NCI-H2227 (cell line): ENCODE measurements around the gene SLC5A6.

Experiments
- DNase-seq: peaks from one replicate; lab custom pipeline; 2025; ENCODE audit not compliant: unreplicated experiment; lab: John Stamatoyannopoulos, UW

Gene SLC5A6

DNA sequence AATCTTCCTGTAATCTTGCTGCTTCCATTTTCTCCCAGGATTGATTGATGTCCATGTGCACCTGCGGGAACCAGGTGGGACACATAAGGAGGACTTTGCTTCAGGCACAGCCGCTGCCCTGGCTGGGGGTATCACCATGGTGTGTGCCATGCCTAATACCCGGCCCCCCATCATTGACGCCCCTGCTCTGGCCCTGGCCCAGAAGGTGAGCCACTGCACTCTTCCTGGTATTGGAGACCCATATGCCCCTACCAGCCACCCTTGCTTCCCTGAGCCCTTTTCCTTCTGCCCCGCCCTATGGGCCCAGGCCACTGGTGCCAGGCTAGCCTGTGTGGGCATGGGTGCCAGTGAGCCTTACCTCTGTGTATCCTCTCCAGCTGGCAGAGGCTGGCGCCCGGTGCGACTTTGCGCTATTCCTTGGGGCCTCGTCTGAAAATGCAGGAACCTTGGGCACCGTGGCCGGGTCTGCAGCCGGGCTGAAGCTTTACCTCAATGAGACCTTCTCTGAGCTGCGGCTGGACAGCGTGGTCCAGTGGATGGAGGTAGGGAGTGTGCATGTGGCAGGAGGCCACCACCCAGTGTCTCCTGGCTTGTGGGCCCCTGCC, 25.4 kb upstream of the SLC5A6 start:
- DNase-seq: no peak

DNA sequence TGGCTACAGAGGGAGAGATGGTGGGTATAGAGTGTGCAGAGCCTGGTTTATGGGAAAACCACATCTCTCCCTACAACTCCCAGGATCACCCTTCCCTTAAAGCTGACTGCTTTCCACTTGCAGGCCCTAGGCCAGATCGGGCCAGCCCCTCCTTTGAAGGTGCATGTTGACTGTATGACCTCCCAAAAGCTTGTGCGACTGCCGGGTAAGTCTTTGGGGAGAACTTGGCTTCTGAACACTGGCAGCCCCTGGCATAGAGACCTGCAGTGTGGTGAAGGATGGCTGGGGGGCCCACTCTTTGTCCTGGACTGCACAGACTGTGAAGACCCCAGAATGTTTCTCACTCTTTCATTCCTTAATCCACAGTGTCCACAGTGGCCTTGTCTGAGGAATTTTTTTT, 24.6 kb upstream of the SLC5A6 start:
- DNase-seq: no peak

DNA sequence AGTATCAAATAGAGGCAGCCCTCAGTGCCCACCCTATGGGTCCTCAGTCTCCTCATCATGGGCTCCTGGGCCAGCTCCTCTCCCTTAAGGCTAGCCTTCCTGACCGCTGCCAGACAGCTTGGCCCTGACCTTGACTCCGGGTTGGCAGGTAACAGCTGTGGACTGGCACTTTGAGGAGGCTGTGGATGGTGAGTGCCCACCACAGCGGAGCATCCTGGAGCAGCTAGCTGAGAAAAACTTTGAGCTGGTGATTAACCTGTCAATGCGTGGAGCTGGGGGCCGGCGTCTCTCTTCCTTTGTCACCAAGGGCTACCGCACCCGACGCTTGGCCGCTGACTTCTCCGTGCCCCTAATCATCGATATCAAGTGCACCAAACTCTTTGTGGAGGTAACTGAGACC, 24.1 kb upstream of the SLC5A6 start:
- DNase-seq: no peak

DNA sequence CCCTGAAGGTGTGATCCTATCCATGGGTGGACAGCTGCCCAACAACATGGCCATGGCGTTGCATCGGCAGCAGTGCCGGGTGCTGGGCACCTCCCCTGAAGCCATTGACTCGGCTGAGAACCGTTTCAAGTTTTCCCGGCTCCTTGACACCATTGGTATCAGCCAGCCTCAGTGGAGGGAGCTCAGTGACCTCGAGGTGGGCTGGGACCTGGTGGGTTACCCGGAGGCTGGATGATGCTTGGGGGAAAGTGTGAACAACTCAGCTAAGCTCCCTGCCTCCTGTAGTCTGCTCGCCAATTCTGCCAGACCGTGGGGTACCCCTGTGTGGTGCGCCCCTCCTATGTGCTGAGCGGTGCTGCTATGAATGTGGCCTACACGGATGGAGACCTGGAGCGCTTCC, 21.3 kb upstream of the SLC5A6 start:
- no peak for DNase-seq

- no peak for DNase-seq
Observed at GRCh38 chr2:27231921-27232320, 19.9 kb upstream of the SLC5A6 start.

GRCh38 chr2:27227501-27227900, 15.4 kb upstream of the SLC5A6 start:
- no peak for DNase-seq

- no peak for DNase-seq
Observed at GRCh38 chr2:27225526-27225925, 13.5 kb upstream of the SLC5A6 start.

DNA sequence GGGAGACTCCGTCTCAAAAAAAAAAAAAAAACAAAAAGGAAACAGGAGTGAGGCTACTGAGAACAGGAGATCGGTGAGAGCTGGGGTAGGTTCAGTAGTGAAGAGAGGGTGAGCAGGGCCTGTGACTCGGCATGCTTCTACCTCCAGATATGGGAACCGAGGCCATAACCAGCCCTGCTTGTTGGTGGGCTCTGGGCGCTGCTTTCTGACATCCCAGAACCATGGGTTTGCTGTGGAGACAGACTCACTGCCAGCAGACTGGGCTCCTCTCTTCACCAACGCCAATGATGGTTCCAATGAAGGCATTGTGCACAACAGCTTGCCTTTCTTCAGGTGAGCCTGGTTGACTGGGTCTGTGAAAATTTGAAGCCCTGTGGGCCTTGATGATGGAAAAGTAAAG, 11.3 kb upstream of the SLC5A6 start:
- no peak for DNase-seq

DNA sequence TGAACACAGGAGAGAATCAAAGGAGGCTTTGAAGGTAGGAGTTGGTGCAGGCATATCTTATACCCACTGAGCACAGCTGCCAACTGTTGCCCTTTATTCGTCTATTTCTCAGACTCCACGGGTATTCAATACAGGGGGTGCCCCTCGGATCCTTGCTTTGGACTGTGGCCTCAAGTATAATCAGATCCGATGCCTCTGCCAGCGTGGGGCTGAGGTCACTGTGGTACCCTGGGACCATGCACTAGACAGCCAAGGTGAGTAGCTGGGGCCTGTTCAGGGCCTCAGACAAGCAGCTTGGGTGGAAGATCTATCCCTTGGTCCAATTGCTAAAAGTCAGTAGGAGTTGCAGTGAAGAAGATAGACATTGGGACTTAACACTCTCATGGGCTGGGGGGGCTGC, 10.3 kb upstream of the SLC5A6 start:
- DNase-seq: no peak

- DNase-seq: no peak
Observed at GRCh38 chr2:27221166-27221565, 9.1 kb upstream of the SLC5A6 start.

DNA sequence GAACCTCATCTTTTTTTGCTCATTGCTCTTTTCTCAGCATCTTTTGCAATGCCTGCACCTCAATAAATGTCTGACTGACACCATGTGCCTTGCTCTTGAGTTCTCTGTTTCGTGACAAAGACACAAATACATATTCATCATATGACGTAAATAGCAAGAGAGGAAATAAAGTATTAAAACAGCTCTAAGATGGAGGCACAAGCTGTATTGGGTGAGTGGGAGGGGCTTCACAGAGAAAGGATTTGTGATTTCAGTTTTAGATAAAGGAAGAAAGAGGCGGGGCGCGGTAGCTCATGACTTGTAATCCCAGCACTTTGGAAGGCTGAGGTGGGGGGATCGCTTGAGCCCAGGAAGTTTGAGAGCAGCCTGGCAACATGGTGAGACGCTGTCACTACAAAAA, 8.0 kb upstream of the SLC5A6 start:
- no peak for DNase-seq

DNA sequence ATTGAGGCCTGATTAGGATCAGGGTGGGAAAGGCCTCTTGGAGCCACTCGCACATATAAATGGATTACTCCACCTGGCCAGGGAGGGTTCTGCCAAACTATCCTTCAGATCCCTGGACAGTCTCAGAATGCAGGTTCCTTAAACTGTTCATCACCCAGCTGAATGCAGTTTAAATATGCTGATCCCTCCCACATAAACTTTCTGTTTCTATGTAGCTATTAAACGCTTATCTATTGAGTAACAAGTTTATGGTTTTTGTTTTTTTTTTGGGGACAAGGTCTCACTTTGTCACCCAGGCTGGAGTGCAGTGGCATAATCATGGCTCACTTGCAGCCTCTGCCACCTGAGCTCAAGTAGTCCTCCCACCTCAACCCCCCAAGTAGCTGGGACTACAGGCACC, 7.0 kb upstream of the SLC5A6 start:
- DNase-seq: no peak

DNA sequence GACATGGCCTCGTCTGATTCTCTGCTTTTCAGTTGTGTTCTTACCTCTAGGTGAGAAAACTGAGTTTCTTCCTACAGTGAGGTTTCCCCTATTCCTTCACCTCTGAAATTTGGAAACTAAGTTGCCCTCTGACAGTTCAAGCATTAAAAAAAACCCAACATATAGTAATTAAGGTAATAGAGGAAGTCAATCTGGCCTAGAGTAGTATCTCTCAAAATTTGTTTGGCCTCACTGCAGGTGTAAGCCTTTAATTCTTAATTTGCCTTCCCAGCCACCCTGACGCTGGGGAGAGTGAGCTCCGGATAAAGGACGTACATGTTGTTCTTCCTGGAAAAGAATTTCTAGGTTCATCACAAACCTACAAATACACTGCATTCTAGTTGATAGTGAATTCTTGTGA, 6.5 kb upstream of the SLC5A6 start:
- DNase-seq: no peak

DNA sequence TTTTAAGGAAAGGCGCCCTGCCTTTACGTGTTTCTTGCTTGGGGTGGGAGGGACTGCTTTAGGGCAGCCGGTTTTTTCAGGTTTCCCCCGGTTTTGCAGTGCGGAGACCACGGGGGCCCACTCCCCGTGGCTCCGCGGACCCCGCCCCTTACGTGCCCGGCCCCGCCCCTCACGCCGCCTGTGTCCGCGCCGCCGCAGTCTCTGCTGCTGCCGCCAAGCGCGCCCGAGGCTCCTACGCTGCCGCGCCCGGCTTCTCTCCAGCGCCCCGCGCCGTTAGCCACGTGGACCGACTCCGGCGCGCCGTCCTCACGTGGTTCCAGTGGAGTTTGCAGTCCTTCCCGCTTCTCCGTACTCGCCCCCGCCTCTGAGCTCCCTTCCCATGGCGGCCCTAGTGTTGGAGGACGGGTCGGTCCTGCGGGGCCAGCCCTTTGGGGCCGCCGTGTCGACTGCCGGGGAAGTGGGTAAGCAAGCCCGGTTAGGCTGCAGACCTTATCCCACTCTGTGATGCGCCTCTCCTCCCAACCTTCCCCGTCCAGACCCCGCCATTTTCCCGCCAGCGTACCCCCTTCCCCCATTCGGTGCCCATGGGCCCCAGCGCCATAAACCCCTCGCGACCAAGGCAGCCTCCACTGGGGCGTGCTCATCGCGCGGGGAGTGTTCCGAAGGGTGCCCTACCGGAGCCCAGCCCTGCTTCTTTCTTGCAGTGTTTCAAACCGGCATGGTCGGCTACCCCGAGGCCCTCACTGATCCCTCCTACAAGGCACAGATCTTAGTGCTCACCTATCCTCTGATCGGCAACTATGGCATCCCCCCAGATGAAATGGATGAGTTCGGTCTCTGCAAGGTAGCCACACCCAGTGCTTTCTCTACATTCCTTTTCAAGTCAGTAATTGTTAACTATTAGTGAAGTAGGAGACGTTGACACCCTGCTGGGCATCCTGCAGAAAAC, 5.4 kb upstream of the SLC5A6 start, which contains the start of gene CAD:
Gene CAD, plus strand, starts transcription at position 197 of the 949 bp plus-strand sequence. Its CDS starts 183 bp downstream, at position 380.
- peak; percentile 95 for DNase-seq

GRCh38 chr2:27216416-27217137, 4.5 kb upstream of the SLC5A6 start:
- peak; percentile 11 for DNase-seq

DNA sequence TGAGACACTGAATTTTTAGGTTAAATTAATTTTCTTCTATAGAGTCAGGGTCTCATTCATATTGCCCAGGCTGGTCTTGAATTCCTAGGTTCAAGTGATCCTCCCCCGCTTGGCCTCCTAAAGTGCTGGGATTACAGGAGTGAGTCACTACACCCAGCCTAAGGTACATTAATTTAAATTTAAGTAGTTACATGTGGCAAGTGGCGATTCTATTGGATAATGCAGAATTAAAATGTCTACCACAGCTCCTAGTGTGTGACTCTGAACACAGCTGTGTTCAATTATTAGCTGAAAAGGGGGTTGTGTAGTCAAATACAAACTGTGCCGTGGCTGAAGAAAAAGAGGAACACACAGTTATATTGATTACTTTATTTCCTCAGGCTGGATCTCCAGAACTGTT, 2.9 kb upstream of the SLC5A6 start:
- DNase-seq: no peak

DNA sequence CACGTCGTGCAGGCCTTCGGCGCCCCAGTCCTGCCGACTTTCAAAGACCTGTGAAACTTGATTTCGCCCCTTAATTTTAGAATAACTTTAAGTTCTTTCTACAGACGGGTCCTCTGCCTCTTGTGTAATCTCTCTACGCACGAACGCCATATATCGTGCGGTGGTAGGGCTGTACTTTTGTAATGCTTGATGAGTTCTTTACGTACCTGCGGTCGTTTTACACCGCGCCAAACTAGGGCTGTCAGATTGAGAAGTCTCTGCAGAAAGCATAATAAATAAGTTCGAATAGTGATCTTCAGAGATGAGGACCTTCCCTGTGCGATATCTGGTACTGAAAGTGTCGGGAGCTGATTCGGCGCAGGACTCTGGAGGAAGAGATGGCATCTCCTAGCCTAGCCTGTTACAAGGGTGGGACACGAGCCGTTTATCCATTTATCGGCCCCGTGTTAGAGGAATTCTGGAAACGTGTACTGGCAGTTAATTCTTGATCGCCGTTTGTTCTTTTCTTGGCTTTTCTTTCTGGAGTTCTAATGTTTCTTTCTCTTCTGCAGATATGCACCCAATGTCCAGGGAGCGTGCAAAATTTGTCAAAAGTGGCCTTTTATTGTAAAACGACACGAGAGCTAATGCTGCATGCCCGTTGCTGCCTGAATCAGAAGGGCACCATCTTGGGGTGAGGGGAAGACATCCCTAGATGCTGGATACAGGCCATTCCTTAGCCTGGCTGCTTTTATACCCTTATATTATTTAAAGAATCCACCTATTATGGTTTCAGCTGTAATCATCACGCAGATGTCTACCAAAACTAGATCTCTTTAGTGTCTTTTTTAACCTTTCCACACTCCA, 781 bp upstream of the SLC5A6 start:
- DNase-seq: peak; percentile 67

DNA sequence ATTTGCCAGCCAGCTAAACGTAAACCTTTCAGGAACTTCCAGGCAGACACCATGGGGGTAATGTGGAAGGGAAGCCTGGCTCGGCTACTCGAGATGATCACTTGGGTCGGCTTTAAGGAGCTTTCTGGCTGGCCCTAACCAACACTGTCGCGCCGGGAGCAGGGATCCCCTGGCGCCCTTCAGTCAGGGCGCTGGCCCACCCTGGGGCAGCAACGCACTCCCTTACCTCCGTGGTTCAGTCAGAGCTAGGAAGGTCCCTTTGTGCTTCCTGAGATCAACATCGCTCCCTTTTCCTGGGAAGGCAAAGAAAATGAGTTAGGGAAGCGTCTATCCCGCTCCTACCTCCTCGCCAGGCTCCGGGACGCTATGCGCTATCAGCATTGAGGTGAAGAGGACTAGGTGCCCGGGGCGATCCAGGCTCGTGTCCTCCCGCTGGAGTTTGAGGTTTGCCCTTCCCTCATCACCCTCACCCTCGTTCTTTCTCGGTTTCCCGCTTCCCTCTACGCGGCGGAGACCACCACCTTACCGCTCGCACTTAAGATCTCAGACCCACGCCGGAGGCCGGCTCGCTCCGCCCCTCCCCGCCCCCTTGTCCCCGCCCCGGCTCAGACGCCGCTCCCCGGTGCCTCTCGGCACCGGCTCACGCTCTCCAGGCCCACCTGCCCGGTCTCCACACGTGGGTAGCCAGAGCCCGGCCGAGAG, 676 bp downstream of the SLC5A6 start:
- DNase-seq: no peak

DNA sequence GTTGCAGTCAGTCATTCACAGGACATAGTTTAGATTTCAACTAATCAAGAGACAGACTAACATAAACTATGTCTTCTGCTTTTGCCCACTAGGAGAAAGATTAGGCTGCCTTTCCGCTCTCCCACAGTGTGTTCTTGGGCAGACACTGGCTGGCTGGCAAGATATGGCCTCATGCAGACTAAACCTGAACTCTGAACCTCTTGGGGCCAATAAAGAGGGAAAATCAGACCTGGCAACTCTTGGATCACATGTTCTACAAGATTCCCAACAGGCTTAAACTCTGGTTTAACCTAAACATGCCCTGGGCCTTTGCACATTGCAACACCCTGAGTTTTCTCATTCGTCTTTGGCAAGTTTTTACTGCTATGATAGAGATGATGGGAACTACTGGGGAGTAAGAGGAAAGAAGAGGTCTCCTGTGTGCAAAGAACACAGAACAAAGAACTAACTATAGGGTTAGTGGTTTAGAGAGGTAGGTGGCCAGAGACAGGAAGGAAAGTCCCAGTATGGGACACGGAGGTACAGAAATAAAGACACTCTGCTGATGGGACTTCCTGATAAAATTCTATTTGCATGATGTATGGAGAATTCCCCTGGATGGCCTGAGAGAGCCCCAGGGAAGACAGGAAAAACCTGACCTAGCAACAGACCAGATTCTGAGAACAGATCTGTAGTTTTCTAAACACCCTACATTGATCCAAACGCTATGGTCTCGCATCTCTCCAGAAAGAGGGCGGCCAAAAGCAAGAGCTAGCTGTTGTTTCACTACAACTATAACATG, 2.3 kb downstream of the SLC5A6 start:
- no peak for DNase-seq
